GM19240 (cell line): Measurements from ENCODE around the gene WASHC1.
"Not testable (repeated sequence)": the region's sequence is repeated elsewhere in the genome, so short reads cannot be mapped to it uniquely, and the experiment has no call there.

Source experiments
- DNase-seq: peaks from one replicate; pipeline ENCODE4 v3.0.0; 2011; ENCODE audit warnings: low spot score; ENCODE audit not compliant: insufficient read length

Gene WASHC1

DNA sequence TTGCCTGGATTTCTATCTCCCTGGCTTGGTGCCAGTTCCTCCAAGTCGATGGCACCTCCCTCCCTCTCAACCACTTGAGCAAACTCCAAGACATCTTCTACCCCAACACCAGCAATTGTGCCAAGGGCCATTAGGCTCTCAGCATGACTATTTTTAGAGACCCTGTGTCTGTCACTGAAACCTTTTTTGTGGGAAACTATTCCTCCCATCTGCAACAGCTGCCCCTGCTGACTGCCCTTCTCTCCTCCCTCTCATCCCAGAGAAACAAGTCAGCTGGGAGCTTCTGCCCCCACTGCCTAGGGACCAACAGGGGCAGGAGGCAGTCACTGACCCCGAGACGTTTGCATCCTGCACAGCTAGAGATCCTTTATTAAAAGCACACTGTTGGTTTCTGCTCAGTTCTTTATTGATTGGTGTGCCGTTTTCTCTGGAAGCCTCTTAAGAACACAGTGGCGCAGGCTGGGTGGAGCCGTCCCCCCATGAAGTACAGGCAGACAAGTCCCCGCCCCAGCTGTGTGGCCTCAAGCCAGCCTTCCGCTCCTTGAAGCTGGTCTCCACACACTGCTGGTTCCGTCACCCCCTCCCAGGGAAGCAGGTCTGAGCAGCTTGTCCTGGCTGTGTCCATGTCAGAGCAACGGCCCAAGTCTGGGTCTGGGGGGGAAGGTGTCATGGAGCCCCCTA is 15.0 kb downstream of the WASHC1 start:
- DNase-seq: not testable (repeated sequence)

DNA sequence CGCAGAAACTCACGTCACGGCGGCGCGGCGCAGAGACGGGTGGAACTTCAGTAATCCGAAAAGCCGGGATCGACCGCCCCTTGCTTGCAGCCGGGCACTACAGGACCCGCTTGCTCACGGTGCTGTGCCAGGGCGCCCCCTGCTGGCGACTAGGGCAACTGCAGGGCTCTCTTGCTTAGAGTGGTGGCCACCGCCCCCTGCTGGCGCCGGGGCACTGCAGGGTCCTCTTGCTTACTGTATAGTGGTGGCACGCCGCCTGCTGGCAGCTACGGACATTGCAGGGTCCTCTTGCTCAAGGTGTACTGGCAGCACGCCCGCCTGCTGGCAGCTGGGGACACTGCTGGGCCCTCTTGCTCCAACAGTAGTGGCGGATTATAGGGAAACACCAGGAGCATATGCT is 18.1 kb downstream of the WASHC1 start:
- not testable (repeated sequence) for DNase-seq

DNA sequence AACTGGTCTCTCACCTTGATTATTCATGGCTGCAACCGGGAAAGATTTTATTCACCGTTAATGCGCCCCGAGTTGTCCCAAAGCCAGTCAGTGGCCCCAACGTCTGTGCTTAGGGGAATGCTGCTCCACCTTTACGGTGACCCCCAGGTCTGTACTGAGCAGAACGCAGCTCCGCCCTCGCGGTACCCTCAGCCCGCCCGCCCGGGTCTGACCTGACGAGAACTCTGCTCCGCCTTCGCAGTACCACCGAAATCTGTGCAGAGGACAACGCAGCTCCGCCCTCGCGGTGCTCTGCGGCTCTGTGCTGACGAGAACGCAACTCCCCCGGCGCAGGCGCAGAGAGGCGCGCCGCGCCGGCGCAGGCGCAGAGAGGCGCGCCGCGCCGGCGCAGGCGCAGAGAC is 18.6 kb downstream of the WASHC1 start:
- DNase-seq: not testable (repeated sequence)

DNA sequence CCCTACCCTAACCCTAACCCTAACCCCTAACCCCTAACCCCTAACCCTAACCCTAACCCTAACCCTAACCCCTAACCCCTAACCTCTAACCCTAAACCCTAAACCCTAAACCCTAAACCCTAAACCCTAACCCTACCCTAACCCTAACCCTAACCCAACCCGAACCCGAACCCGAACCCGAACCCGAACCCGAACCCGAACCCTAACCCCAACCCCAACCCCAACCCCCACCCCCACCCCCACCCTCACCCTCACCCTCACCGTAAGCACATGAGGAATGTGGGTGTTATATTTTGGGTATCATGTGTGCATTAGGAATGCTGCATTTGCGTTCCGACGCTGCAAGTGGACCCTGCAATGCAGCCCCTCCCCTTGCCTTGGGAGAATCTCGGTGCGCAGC is 19.0 kb downstream of the WASHC1 start:
- not testable (repeated sequence) for DNase-seq
